Activated T-helper 9 cell treated with anti-CD3 and anti-CD28 coated beads, Interleukin-2, amount 50 U/mL, for 16 hours (primary cell): ENCODE measurements around the gene C4orf36.

Experiments
- DNase-seq: peaks from one replicate; pipeline ENCODE4 v3.0.0-alpha.2; 2020; ENCODE audit warnings: low read depth

C4orf36 gene

GRCh38 chr4:86891762-86892635 lies at the start of gene C4orf36:
Gene C4orf36, minus strand, starts transcription at chr4:86892422. Its CDS starts 902 bp downstream, at chr4:86891520.
- DNase-seq = peak; percentile 6

GRCh38 chr4:86940920-86941460 lies 48.8 kb upstream of the C4orf36 start:
- DNase-seq = no peak

- no peak for DNase-seq
Observed at GRCh38 chr4:86939729-86940575, 47.7 kb upstream of the C4orf36 start.

GRCh38 chr4:86938771-86939520 lies 46.7 kb upstream of the C4orf36 start:
- no peak for DNase-seq

GRCh38 chr4:86935853-86936733 lies 43.9 kb upstream of the C4orf36 start:
- DNase-seq = peak; percentile 70

GRCh38 chr4:86935566-86935852 lies 43.3 kb upstream of the C4orf36 start:
- no peak for DNase-seq

- peak; percentile 82 for DNase-seq
Observed at GRCh38 chr4:86934771-86935565, 42.7 kb upstream of the C4orf36 start, which contains the start of gene AFF1. Gene AFF1, plus strand, starts transcription at chr4:86935011. Its CDS starts 13,523 bp downstream, at chr4:86948534.

- no peak for DNase-seq
Observed at GRCh38 chr4:86934147-86934770, 42.0 kb upstream of the C4orf36 start.

GRCh38 chr4:86928400-86929255 lies 36.4 kb upstream of the C4orf36 start:
- DNase-seq = no peak

GRCh38 chr4:86927843-86928395 lies 35.7 kb upstream of the C4orf36 start:
- no peak for DNase-seq

GRCh38 chr4:86926435-86927086 lies 34.3 kb upstream of the C4orf36 start:
- no peak for DNase-seq

- no peak for DNase-seq
Observed at GRCh38 chr4:86924811-86925210, 32.6 kb upstream of the C4orf36 start.

- DNase-seq = no peak
Observed at GRCh38 chr4:86921608-86922252, 29.5 kb upstream of the C4orf36 start.

GRCh38 chr4:86919561-86920223 lies 27.5 kb upstream of the C4orf36 start:
- no peak for DNase-seq

GRCh38 chr4:86918539-86919072 lies 26.4 kb upstream of the C4orf36 start:
- no peak for DNase-seq

GRCh38 chr4:86917212-86918039 lies 25.2 kb upstream of the C4orf36 start:
- no peak for DNase-seq
